K562 (cell line): ENCODE data around the gene COX19. TPM values are rescaled to one million over a fixed set of nuclear protein-coding genes. Genes with fewer than 3 reads are reported as not detected.

Experiments
- ATAC-seq: fragments of 200-7000 bp; cut with Tn5 transposase; 3 replicates; pipeline ENCODE4 v1.9.1; 2020; ENCODE audit warnings: moderate library complexity
- BruUV-seq: library from RNA; stranded (reverse); fragments of 400-500 nt; replicated peaks from 2 replicates; lab custom pipeline; 2021; lab: Mats Ljungman, UMichigan
- CTCF ChIA-PET: fragments of 300-600 bp; formaldehyde crosslinking; extraction: SDS; loops from one replicate; lab custom pipeline; 2021; ENCODE audit warnings: low intra/inter-chr PET ratio; lab: Yijun Ruan, JAX
- POLR2A ChIA-PET: fragments of 300-600, 350-650 bp; sonication (Branson Sonifier 250); formaldehyde crosslinking; extraction: SDS; loops from one replicate; lab custom pipeline; 2021; ENCODE audit warnings: antibody characterized with exemption, inconsistent platforms; lab: Yijun Ruan, JAX
- DNase-seq, 4 experiments: peaks; one replicate each; pipeline versions ENCODE4 v3.0.0 to v3.0.0-alpha.2; 2011 to 2018; ENCODE audit warnings: low spot score in 3 of 4, mixed read lengths in 3 of 4; ENCODE audit errors: extremely low read depth in 1 of 4
- FAIRE-seq: peaks from 2 replicates; lab custom pipeline; 2011; peaks lifted over from hg19 to GRCh38; lab: Jason Lieb, UNC
- H2AFZ ChIP-seq: 2 replicates; pipeline ENCODE4 v1.6.0; 2011; ENCODE audit warnings: low read depth, low read length, control low read depth, inconsistent platforms
- H3K27ac ChIP-seq: fragments of 200-600 bp; 3 replicates; pipeline ENCODE4 v1.8.0; 2011; ENCODE audit warnings: low read depth, mild to moderate bottlenecking, control low read depth, inconsistent platforms, low read length, moderate library complexity, mixed read lengths; ENCODE audit errors: extremely low read depth
- H3K27me3 ChIP-seq, 2 experiments: fragments of 300-600 bp in 1 of 2; 2 replicates in 1 of 2; 3 replicates in 1 of 2; pipeline versions ENCODE4 v1.6.0 to v1.8.0; 2011; ENCODE audit warnings: inconsistent platforms in 2 of 2, low read length in 2 of 2, mild to moderate bottlenecking in 1 of 2, mixed read lengths in 1 of 2, moderate library complexity in 1 of 2; ENCODE audit not compliant: control insufficient read depth in 2 of 2, insufficient read depth in 2 of 2
- H3K36me3 ChIP-seq: fragments of 300-600 bp; 3 replicates; pipeline ENCODE4 v1.8.0; 2011; ENCODE audit warnings: mild to moderate bottlenecking, low read length, inconsistent platforms; ENCODE audit not compliant: control insufficient read depth, insufficient read depth
- H3K4me1 ChIP-seq, 2 experiments: fragments of 200-600 bp in 1 of 2; replicated peaks in 1 of 2; 2 replicates in 1 of 2; 3 replicates in 1 of 2; pipeline versions ENCODE4 v1.5.1 to v1.8.0; 2011; ENCODE audit warnings: inconsistent platforms in 2 of 2, low read length in 2 of 2, mild to moderate bottlenecking in 1 of 2, mixed read lengths in 1 of 2, moderate library complexity in 1 of 2; ENCODE audit not compliant: control insufficient read depth in 2 of 2, insufficient read depth in 2 of 2
- H3K4me2 ChIP-seq: 2 replicates; pipeline ENCODE4 v1.6.1; 2011; ENCODE audit warnings: low read length, control low read depth, inconsistent platforms, mixed read lengths; ENCODE audit not compliant: insufficient read depth
- H3K4me3 ChIP-seq: fragments of 200-600 bp; sonication (generic), shearing (Covaris generic); 2 replicates; pipeline ENCODE4 v1.5.1; 2016; ENCODE audit warnings: control low read depth, inconsistent platforms
- H3K79me2 ChIP-seq: fragments of 200-600 bp; 3 replicates; pipeline ENCODE4 v1.8.0; 2011; ENCODE audit warnings: low read length, inconsistent platforms; ENCODE audit not compliant: control insufficient read depth, insufficient read depth
- H3K9ac ChIP-seq, 2 experiments: 2 replicates each; pipeline versions ENCODE4 v1.6.0 to v1.6.1; 2011; ENCODE audit warnings: low read depth in 2 of 2, low read length in 2 of 2, control low read depth in 1 of 2, inconsistent platforms in 1 of 2, mild to moderate bottlenecking in 1 of 2, mixed read lengths in 1 of 2; ENCODE audit not compliant: insufficient read depth in 1 of 2
- H3K9me1 ChIP-seq: one replicate; pipeline ENCODE4 v1.6.0; 2011; ENCODE audit warnings: inconsistent platforms, mild to moderate bottlenecking, low read length, moderate library complexity; ENCODE audit not compliant: control insufficient read depth, insufficient read depth
- H3K9me3 ChIP-seq: replicated peaks from 2 replicates; pipeline ENCODE4 v1.5.1; 2011; ENCODE audit warnings: low read depth, low read length, inconsistent platforms; ENCODE audit not compliant: control insufficient read depth, insufficient read depth
- H4K20me1 ChIP-seq: replicated peaks from 2 replicates; pipeline ENCODE4 v1.6.1; 2011; ENCODE audit warnings: low read length, inconsistent platforms, mixed read lengths; ENCODE audit not compliant: control insufficient read depth, insufficient read depth
- HOXB6 ChIP-seq: fragments of 250-450 bp; sonication (Bioruptor Pico); IDR thresholded peaks from 2 replicates; pipeline ENCODE4 v1.5.1; 2022; ENCODE audit warnings: mild to moderate bottlenecking, borderline replicate concordance
- LCOR ChIP-seq: sonication (generic); formaldehyde crosslinking; IDR thresholded peaks from 2 replicates; pipeline ENCODE4 v1.8.0; 2022; ENCODE audit warnings: mild to moderate bottlenecking, missing genetic modification reagents
- LEF1 ChIP-seq: fragments of 450-650 bp; IDR thresholded peaks from 2 replicates; pipeline ENCODE4 v1.6.1; 2016; ENCODE audit warnings: mild to moderate bottlenecking
- MIER1 ChIP-seq: fragments of 450-650 bp; IDR thresholded peaks from 2 replicates; pipeline ENCODE4 v1.6.1; 2016; ENCODE audit warnings: antibody characterized with exemption, mild to moderate bottlenecking, low read depth
- MYC ChIP-seq, 2 experiments: fragments of 250-450 bp in 1 of 2; sonication (Bioruptor Pico) in 1 of 2; IDR thresholded peaks; 2 replicates each; pipeline versions ENCODE4 v1.5.1 to v1.6.1; 2012 to 2021; ENCODE audit warnings: low read depth in 2 of 2, borderline replicate concordance in 1 of 2, improper control_type of control experiment in 1 of 2, low read length in 1 of 2, mild to moderate bottlenecking in 1 of 2, moderate library complexity in 1 of 2
- NFXL1 ChIP-seq: fragments of 450-650 bp; formaldehyde crosslinking; IDR thresholded peaks from 2 replicates; pipeline ENCODE4 v1.4.0; 2021; ENCODE audit warnings: mild to moderate bottlenecking
- PBX2 ChIP-seq, 2 experiments: IDR thresholded peaks in 1 of 2; conservative IDR thresholded peaks in 1 of 2; 2 replicates each; pipeline ENCODE4 v1.6.1; 2016; ENCODE audit warnings: low read depth in 2 of 2, mild to moderate bottlenecking in 1 of 2, missing compliant biosample characterization in 1 of 2, missing genetic modification characterization in 1 of 2, moderate library complexity in 1 of 2
- SMAD4 ChIP-seq: fragments of 250-450 bp; sonication (Bioruptor Pico); conservative IDR thresholded peaks from 2 replicates; pipeline ENCODE4 v1.8.0; 2021; ENCODE audit warnings: inconsistent platforms, mild to moderate bottlenecking, moderate library complexity
- U2AF1 ChIP-seq: fragments of 200-400 bp; formaldehyde crosslinking; optimal IDR thresholded peaks from 2 replicates; pipeline ENCODE3; 2017; ENCODE audit warnings: mild to moderate bottlenecking, low read depth, low read length, moderate library complexity
- XRCC4 ChIP-seq: IDR thresholded peaks from one replicate; pipeline ENCODE4 v1.6.1; 2011; ENCODE audit not compliant: insufficient read depth, insufficient read length; ENCODE audit errors: extremely low read depth
- ZNF134 ChIP-seq: fragments of 250-450 bp; sonication (Bioruptor Pico); conservative IDR thresholded peaks from 2 replicates; pipeline ENCODE4 v1.4.0; 2020
- ZNF699 ChIP-seq: fragments of 250-450 bp; sonication (Bioruptor Pico); IDR thresholded peaks from 2 replicates; pipeline ENCODE4 v1.8.0; 2021; ENCODE audit warnings: mild to moderate bottlenecking, moderate library complexity; ENCODE audit not compliant: insufficient replicate concordance
- WGBS: fragments of 100-300 bp; shearing (Covaris generic); methylation state at CpG from one replicate; pipeline ENCODE4 v1.1.6; 2016; ENCODE audit warnings: low coverage, mixed read lengths; ENCODE audit not compliant: insufficient coverage; ENCODE audit errors: missing lambda C conversion rate; 5-methylcytosine and 5-hydroxymethylcytosine counted together
- in situ Hi-C: fragments of 300-500 bp; cut with MboI; formaldehyde crosslinking; loops from 4 replicates; pipeline ENCODE4 v1.15.0; 2018; ENCODE audit warnings: inconsistent platforms, mixed read lengths
- intact Hi-C: fragments of 100-400 bp; cut with micrococcal nuclease; formaldehyde crosslinking; loops from 2 replicates; pipeline ENCODE4 v1.14.2; 2022
- polyA plus RNA-seq, 8 experiments: library from polyadenylated mRNA; depleted of rRNA in 4 of 8; stranded (reverse) in 5 of 8; unstranded in 3 of 8; fragments of >200 nt; fragmentation: Nextera tagmentation in 2 of 8; fragmentation: Illumina TruSeq in 1 of 8; extraction: Ambion mirVana in 2 of 8; extraction: Trizol in 1 of 8; gene quantifications; 2 replicates each; pipeline versions ENCODE4 v1.2.1 to v1.2.3, GENCODE V29; 2011 to 2014; ENCODE audit warnings: inconsistent platforms in 1 of 8, missing spikeins in 1 of 8
- total RNA-seq, 7 experiments: library from RNA; depleted of rRNA in 6 of 7; stranded (reverse); fragments of >200 nt in 6 of 7; fragmentation: Illumina TruSeq in 2 of 7; extraction: Trizol in 2 of 7; gene quantifications; 2 replicates each; pipeline versions ENCODE4 v1.2.1 to v1.2.3, GENCODE V29; 2011 to 2021; ENCODE audit warnings: low replicate concordance in 1 of 7

The COX19 gene
- total and polyA plus RNA-seq, 9 of the 15 experiments (the other 6 are each of a cell fraction or from before 2014, with no cell fraction given) = 5.2 to 10.5 (median 7.9) TPM

GRCh38 chr7:985127-985416, 9.7 kb upstream of the COX19 start:
- POLR2A ChIA-PET = no interaction called here
- peaks cover 0 to 68% of the 10 kb centered on the region in 2 experiments; a peak in 2 of 5 replicates for H3K4me1 ChIP-seq
- CTCF ChIA-PET = no interaction called here
- no peak overlapping the region for H3K4me2 ChIP-seq
- H3K27ac ChIP-seq = no peak overlapping the region
- no peak for FAIRE-seq
- DNase-seq = no peak
- no peak for ATAC-seq
- H3K9ac ChIP-seq = no peak overlapping the region
- in situ Hi-C loops (loop anchor here (25.0 kb wide), 1 partner anchor 177 kb away; the partner anchor contains the start of gene ZFAND2A), intact Hi-C loops (no loop called here)
- BruUV-seq = no TSS peak
- 0 out of 2 replicates have a peak, but pooled peaks cover 3% of the 10 kb centered on the region for H4K20me1 ChIP-seq
- H2AFZ ChIP-seq = no peak overlapping the region
- H3K27me3 ChIP-seq = peaks cover 5 to 32% of the 10 kb centered on the region in 2 experiments; a peak in 4 of 5 replicates
- H3K4me3 ChIP-seq = no peak overlapping the region
- no peaks in the 10 kb centered on the region for H3K36me3 ChIP-seq
- 24% methylated on average over 12 of the region's 16 CpGs for WGBS
- no peaks in the 10 kb centered on the region for H3K79me2 ChIP-seq
- H3K9me1 ChIP-seq = peaks cover 2% of the 10 kb centered on the region
- no peak for TF ChIP-seq XRCC4
- no peak for TF ChIP-seq SMAD4 (CRISPR knock-in tag)
- no peak for TF ChIP-seq MIER1
- no peak for TF ChIP-seq ZNF699
- no peak for TF ChIP-seq LCOR
- no peak for TF ChIP-seq HOXB6 (CRISPR knock-in tag)
- TF ChIP-seq ZNF134 (CRISPR knock-in tag) = no peak
- no peak for TF ChIP-seq LEF1
- TF ChIP-seq MYC (IDR thresholded peaks at IDR 0.05; ENCODE audit: low read depth, low read length) = no peak
- no peak for TF ChIP-seq MYC (CRISPR knock-in tag; IDR thresholded peaks at IDR 0.05; ENCODE audit: borderline replicate concordance, low read depth)
- no peak for TF ChIP-seq PBX2 (CRISPR knock-in tag; IDR thresholded peaks at IDR 0.05; ENCODE audit: low read depth)
- no peak for TF ChIP-seq PBX2 (tag; conservative IDR thresholded peaks at IDR 0.05; ENCODE audit: low read depth)
- TF ChIP-seq U2AF1 = no peak
- no peak for TF ChIP-seq NFXL1 (CRISPR knock-in tag)
- H3K9me3 ChIP-seq = no peaks in the 10 kb centered on the region
